GM20431 (cell line): Measurements from ENCODE around the gene GALNT9.
"Not testable (repeated sequence)": the region's sequence is repeated elsewhere in the genome, so short reads cannot be mapped to it uniquely, and the experiment has no call there.

Source experiments
- in situ Hi-C: fragments of 300-500 bp; cut with MseI, MboI; formaldehyde crosslinking; loops from one replicate; pipeline ENCODE4 v1.15.0; 2020; ENCODE audit warnings: low sequenced_read_pairs; ENCODE audit not compliant: unreplicated experiment

GALNT9 gene

GRCh38 chr12:132209619-132210222 lies 119.7 kb downstream of the GALNT9 start:
- in situ Hi-C loops: no loop called here

GRCh38 chr12:132208153-132208823 lies 121.1 kb downstream of the GALNT9 start:
- in situ Hi-C loops: no loop called here

- in situ Hi-C loops: no loop called here
Measured at GRCh38 chr12:132207083-132207775, 122.2 kb downstream of the GALNT9 start.

- in situ Hi-C loops: no loop called here
Measured at GRCh38 chr12:132206046-132206434, 123.3 kb downstream of the GALNT9 start.

- in situ Hi-C loops: no loop called here
Measured at GRCh38 chr12:132205271-132206045, 123.9 kb downstream of the GALNT9 start.

GRCh38 chr12:132204793-132205270 lies 124.6 kb downstream of the GALNT9 start:
- in situ Hi-C loops: no loop called here

- in situ Hi-C loops: no loop called here
Measured at GRCh38 chr12:132204063-132204792, 125.2 kb downstream of the GALNT9 start.

- in situ Hi-C loops: no loop called here
Measured at GRCh38 chr12:132202929-132203721, 126.3 kb downstream of the GALNT9 start.

- in situ Hi-C loops: no loop called here
Measured at GRCh38 chr12:132201391-132202120, 127.8 kb downstream of the GALNT9 start.

- in situ Hi-C loops: no loop called here
Measured at GRCh38 chr12:132200800-132201199, 128.6 kb downstream of the GALNT9 start.

GRCh38 chr12:132199526-132200319 lies 129.7 kb downstream of the GALNT9 start:
- in situ Hi-C loops: no loop called here

- in situ Hi-C loops: no loop called here
Measured at GRCh38 chr12:132199101-132199500, 130.3 kb downstream of the GALNT9 start.

GRCh38 chr12:132197581-132198354 lies 131.6 kb downstream of the GALNT9 start:
- in situ Hi-C loops: no loop called here

GRCh38 chr12:132196873-132197390 lies 132.5 kb downstream of the GALNT9 start:
- in situ Hi-C loops: no loop called here

GRCh38 chr12:132196038-132196872 lies 133.1 kb downstream of the GALNT9 start:
- in situ Hi-C loops: no loop called here

- in situ Hi-C loops: not testable (repeated sequence)
Measured at GRCh38 chr12:132195242-132195641, 134.1 kb downstream of the GALNT9 start.
